MM.1S (cell line): ENCODE measurements around the gene LZTFL1.

Experiments used
- DNase-seq: peaks from one replicate; pipeline ENCODE4 v3.0.0-alpha.2; 2015
- H2AFZ ChIP-seq: fragments of 300-600 bp; sonication (generic); 2 replicates; pipeline ENCODE4 v1.6.0; 2016; ENCODE audit warnings: antibody characterized with exemption, low read length
- H3F3A ChIP-seq: fragments of 300-600 bp; sonication (generic); 2 replicates; pipeline ENCODE4 v1.6.1; 2016; ENCODE audit warnings: mild to moderate bottlenecking, antibody characterized with exemption, low read length, moderate library complexity, mixed read lengths; ENCODE audit not compliant: insufficient read depth
- H3K27ac ChIP-seq: fragments of 300-600 bp; sonication (generic); 2 replicates; pipeline ENCODE4 v1.5.1; 2016; ENCODE audit warnings: mild to moderate bottlenecking, low read length
- H3K27me3 ChIP-seq: fragments of 300-600 bp; sonication (generic); replicated peaks from 2 replicates; pipeline ENCODE4 v1.6.0; 2016; ENCODE audit warnings: low read length; ENCODE audit not compliant: insufficient read depth
- H3K36me3 ChIP-seq: fragments of 300-600 bp; sonication (generic); replicated peaks from 2 replicates; pipeline ENCODE4 v1.6.1; 2016; ENCODE audit warnings: mild to moderate bottlenecking, low read length, mixed read lengths; ENCODE audit not compliant: insufficient read depth
- H3K4me1 ChIP-seq: fragments of 300-600 bp; sonication (generic); 2 replicates; pipeline ENCODE4 v1.6.1; 2016; ENCODE audit warnings: low read length, mixed read lengths
- H3K4me2 ChIP-seq: fragments of 300-600 bp; sonication (generic); 2 replicates; pipeline ENCODE4 v1.6.0; 2016; ENCODE audit warnings: low read depth, low read length
- H3K4me3 ChIP-seq: fragments of 300-600 bp; sonication (generic); 2 replicates; pipeline ENCODE4 v1.5.1; 2016; ENCODE audit warnings: low read length, mixed read lengths
- H3K79me2 ChIP-seq: fragments of 300-600 bp; sonication (generic); 2 replicates; pipeline ENCODE4 v1.6.1; 2016; ENCODE audit warnings: mixed run types, low read length, mixed read lengths
- H3K9ac ChIP-seq: fragments of 300-600 bp; sonication (generic); 2 replicates; pipeline ENCODE4 v1.6.1; 2016; ENCODE audit warnings: low read length, mixed read lengths
- H3K9me2 ChIP-seq: fragments of 300-600 bp; sonication (generic); replicated peaks from 2 replicates; pipeline ENCODE4 v1.6.1; 2016; ENCODE audit warnings: mild to moderate bottlenecking, low read length, mixed read lengths; ENCODE audit not compliant: insufficient read depth
- H3K9me3 ChIP-seq: fragments of 300-600 bp; sonication (generic); replicated peaks from 2 replicates; pipeline ENCODE4 v1.6.1; 2016; ENCODE audit warnings: mild to moderate bottlenecking, low read length, mixed read lengths; ENCODE audit not compliant: insufficient read depth
- H4K20me1 ChIP-seq: fragments of 300-600 bp; sonication (generic); 2 replicates; pipeline ENCODE4 v1.6.1; 2016; ENCODE audit warnings: mild to moderate bottlenecking, low read length, moderate library complexity, mixed read lengths; ENCODE audit not compliant: insufficient read depth
- CTCF ChIP-seq: fragments of 300-600 bp; sonication (generic); IDR thresholded peaks from 2 replicates; pipeline ENCODE4 v1.5.1; 2016; ENCODE audit warnings: antibody characterized with exemption, low read length, mixed read lengths
- EZH2 ChIP-seq: fragments of 300-600 bp; sonication (generic); optimal IDR thresholded peaks from 2 replicates; pipeline ENCODE3; 2017; ENCODE audit warnings: low read depth, mild to moderate bottlenecking, antibody characterized with exemption, low read length, mixed read lengths
- EZH2phosphoT487 ChIP-seq: fragments of 300-600 bp; sonication (generic); IDR thresholded peaks from 2 replicates; pipeline ENCODE4 v1.6.1; 2018; ENCODE audit warnings: antibody characterized with exemption, low read length

LZTFL1 gene

GRCh38 chr3:45817831-45818522 lies 23.9 kb downstream of the LZTFL1 start:
- H3K79me2 ChIP-seq: no peaks in the 10 kb centered on the region
- H2AFZ ChIP-seq: no peak overlapping the region
- no peaks in the 10 kb centered on the region for H3K9me3 ChIP-seq
- no peaks in the 10 kb centered on the region for H3K27me3 ChIP-seq
- peak overlapping the region; percentile 46; the same call in 1 of the 2 replicates for H3K27ac ChIP-seq
- H3K4me3 ChIP-seq: peak overlapping the region; percentile 24; the same call in 1 of the 2 replicates
- H3K36me3 ChIP-seq: no peaks in the 10 kb centered on the region
- H3K4me1 ChIP-seq: peaks cover 18% of the 10 kb centered on the region
- H3K9ac ChIP-seq: no peak overlapping the region
- no peaks in the 10 kb centered on the region for H3K9me2 ChIP-seq
- H3K4me2 ChIP-seq: peak overlapping the region; percentile 56
- H4K20me1 ChIP-seq: no peaks in the 10 kb centered on the region
- TF ChIP-seq EZH2phosphoT487 (no peak), EZH2 (no peak), CTCF (no peak)
- peaks cover 9% of the 10 kb centered on the region for H3F3A ChIP-seq
- DNase-seq: peak; percentile 70

- H3K27me3 ChIP-seq: no peaks in the 10 kb centered on the region
- no peak overlapping the region for H3K4me3 ChIP-seq
- no peaks in the 10 kb centered on the region for H3K9me2 ChIP-seq
- no peak for TF ChIP-seq CTCF
- H3F3A ChIP-seq: peaks cover 9% of the 10 kb centered on the region
- H2AFZ ChIP-seq: no peak overlapping the region
- H3K9ac ChIP-seq: no peak overlapping the region
- no peaks in the 10 kb centered on the region for H3K36me3 ChIP-seq
- H3K4me2 ChIP-seq: no peak overlapping the region
- H3K4me1 ChIP-seq: peaks cover 18% of the 10 kb centered on the region
- no peak overlapping the region for H3K27ac ChIP-seq
- H3K79me2 ChIP-seq: no peaks in the 10 kb centered on the region
- H4K20me1 ChIP-seq: no peaks in the 10 kb centered on the region
- no peaks in the 10 kb centered on the region for H3K9me3 ChIP-seq
- DNase-seq: no peak
Measured at GRCh38 chr3:45816544-45816943, 25.4 kb downstream of the LZTFL1 start.

GRCh38 chr3:45814322-45814721 lies 27.6 kb downstream of the LZTFL1 start:
- Histone ChIP-seq H4K20me1 (no peaks in the 10 kb centered on the region), H3K4me1 (peaks cover 18% of the 10 kb centered on the region), H3K36me3 (no peaks in the 10 kb centered on the region)

More at GRCh38 chr3:45814322-45814721, 27.6 kb downstream of the LZTFL1 start:
- Histone ChIP-seq H3K9me3 (no peaks in the 10 kb centered on the region), H3K79me2 (no peaks in the 10 kb centered on the region), H3K9ac (no peak overlapping the region), H3K4me2 (no peak overlapping the region), H3K27me3 (no peaks in the 10 kb centered on the region), H2AFZ (no peak overlapping the region), H3F3A (peaks cover 9% of the 10 kb centered on the region), H3K4me3 (no peak overlapping the region), H3K9me2 (no peaks in the 10 kb centered on the region), H3K27ac (no peak overlapping the region)
- no peak for DNase-seq
- TF ChIP-seq EZH2phosphoT487 (no peak), EZH2 (no peak), CTCF (no peak)
